Activated naive CD4-positive, alpha-beta T cell treated with Interleukin-2 at 50 U/mL for 16 hours (primary cell): Measurements from ENCODE around the gene PLEKHA1.

Experiments
- DNase-seq: peaks from one replicate; pipeline ENCODE4 v3.0.0-alpha.2; 2020

The PLEKHA1 gene

DNA sequence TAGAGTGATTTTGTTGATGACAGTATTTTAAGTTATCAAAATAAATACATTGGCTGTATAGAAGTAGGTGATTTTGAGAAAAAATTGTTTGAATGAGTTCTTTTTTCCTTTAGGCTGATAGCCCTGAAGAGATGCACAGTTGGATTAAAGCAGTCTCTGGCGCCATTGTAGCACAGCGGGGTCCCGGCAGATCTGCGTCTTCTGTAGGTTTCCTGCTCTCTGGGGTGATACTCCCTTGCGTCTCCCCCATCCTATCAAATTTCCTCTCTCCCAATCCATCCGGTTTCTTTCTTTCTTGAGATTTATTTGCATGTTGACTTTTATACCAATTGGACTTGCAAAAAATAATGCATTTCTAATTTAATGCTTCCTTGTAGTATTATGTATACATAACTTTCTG, 52.3 kb downstream of the PLEKHA1 start:
- no peak for DNase-seq

DNA sequence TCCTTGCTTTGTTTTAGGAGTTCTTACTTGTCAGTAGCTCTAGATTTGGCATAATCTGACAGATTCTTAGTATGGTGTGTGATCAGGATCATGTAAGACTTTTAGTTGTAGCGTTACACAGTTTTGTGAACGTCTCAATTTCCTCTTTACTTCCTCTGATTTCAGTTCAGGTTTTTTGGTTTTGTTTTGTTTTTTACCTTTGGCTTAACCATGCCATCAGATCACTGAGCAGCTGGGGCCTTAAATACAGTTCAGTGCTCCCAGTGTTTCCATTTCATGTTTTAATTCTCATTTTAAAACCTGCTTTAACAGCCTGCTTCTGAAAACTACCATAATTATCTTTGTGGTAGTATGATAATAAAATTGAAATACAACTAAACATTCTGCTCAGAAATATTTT, 52.8 kb downstream of the PLEKHA1 start:
- no peak for DNase-seq

DNA sequence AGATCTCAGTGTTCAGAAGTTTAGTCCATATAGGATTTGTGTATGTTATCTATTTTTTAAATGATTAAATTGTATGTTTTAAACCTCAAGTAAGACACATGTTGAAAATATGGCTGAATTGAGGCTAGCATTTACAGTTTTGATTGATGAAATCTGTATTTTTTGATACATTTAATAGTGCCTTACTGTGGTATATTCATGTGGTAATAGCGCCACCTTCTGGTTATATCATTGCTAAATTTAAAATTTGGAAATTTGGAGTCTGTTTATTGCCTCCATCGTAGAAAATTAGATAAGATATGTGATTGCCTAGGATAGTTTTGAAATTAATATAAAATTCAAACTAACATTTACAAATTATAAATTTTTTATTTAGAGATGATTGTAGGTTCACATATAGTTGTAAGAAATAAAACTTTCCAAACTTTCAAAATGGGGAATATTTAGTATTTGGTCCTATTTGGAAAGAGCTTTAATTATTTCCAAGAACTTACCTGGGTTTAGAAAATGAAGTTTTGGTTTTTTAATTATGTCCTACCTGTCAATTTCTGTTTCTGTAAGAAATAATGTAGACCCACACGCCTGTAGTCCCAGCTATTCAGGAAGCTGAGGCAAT, 60.8 kb downstream of the PLEKHA1 start:
- no peak for DNase-seq

DNA sequence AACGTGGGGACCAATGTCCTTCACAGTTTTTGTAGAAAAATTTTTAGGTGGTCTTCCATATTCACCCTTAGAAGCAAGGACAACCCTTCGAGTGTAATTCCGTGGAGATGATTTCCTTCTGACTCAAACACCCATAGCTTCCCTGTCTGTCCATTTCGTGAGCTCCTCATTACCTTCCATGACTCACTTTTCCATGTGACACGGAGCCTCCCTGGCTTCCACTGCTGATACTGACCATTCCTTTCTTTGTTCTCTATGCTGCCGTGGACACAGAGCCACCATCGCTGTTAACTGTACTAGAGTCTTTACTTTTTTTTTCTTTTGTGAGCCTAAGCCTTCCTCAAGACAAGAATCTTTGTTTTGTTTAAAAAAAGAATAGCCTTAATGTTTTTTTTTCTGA, 67.5 kb downstream of the PLEKHA1 start:
- no peak for DNase-seq

DNA sequence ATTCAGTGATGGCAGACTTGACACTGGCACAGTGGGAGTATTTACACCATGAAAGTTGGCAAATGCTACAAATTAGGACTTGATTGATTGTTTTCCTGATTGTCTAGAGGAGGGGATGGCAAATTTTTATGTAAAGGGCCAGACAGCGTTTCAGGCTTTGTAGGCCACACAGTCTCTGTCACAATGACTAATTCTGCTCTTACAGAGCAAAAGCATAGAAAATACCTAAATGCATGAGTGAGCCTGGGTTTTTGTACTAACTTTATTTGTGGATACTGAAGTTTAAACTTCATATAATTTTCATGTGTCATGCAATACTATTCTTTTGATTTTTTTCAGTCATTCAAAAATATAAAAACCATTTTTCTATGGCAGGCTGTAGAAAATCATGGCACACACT, 71.0 kb downstream of the PLEKHA1 start:
- DNase-seq = no peak

DNA sequence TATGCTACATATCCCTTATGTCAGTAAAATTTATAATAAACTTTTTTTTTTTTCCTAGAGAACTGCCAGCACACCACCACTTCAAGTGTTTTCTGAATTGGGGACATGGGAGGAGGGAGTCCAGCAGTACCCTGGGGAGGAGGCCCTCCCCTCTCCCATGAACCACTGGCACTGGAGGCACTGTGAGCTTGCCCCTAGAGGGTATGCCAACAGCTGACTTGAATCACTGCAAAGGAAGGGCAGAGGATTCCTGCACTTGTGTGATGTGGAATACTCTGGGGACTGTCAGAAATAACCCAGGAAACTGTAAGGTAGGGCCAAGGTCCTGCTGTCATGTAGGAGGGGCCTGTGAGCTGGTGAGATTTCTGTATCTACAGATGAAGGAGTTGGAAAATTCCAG, 71.4 kb downstream of the PLEKHA1 start:
- no peak for DNase-seq

DNA sequence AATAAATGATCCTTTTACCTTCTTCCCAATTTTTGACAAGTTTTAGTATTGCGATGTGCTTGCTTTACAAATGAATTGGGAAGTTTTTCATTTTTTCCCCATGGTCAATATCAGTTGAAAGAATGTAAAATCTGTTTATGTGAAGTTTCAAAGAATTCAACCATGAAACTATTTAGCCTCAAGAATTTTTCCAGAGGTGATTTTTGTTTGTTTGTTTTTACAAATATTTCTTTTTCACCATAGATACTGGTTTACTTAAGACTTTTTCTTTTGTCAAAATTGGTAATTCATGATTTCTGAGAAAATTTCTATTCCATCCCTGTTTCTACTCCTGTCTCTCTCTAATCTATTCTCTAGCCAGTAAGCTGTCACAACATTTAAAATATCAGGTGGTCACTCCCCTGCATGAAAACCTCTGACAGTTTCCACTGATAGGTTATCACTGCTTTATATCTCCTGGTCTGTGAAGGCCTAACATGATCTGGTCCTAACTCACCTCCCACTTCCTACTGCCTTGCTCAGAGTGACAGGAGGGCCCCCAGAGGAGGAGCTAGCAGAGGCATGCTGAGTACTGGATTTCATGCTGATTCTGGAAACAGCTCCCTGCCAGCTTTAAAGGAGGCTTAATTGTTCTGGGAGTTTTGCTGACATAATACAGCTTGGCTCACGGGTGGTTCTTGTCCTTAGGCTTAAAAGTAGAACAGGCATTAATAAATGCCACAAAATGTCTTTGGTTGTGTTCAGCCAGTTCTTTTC, 72.3 kb downstream of the PLEKHA1 start:
- no peak for DNase-seq

DNA sequence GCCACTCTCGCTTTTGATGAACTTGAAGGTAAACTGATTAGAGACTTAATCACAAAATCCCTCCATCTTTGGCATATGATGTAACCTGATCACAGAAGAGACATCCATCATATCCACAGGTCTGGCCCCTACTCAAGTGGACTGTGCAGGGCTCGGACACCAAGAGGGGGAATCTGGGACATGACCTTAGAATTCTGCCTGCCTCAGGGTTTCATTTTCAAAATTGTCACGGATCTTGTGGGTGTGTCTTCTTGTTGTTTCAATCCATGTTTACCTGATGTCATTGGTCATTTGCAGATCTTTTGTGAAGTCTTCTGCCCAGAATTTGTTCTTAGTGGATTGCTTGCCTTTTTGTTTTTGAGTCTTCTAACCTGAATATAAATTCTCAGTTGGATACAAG, 74.1 kb downstream of the PLEKHA1 start:
- no peak for DNase-seq

DNA sequence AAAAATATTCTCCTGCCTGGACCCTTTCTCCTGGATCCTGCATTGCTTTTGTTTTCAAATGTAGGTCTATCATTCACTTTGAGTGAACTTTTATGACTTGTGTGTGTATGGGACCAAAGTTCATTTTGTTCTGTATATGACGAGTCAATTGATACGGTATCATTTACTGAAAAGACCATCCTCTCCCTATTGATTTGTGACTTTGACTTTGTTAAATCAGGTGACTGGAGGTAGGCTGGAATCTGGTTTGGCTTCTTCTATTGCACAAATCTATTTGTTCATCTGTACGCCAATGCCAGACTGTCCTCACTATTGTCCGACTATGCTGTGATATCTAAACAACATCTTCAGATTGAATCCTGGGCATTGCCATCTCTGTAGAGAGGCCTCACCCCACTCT, 74.6 kb downstream of the PLEKHA1 start:
- DNase-seq = no peak

DNA sequence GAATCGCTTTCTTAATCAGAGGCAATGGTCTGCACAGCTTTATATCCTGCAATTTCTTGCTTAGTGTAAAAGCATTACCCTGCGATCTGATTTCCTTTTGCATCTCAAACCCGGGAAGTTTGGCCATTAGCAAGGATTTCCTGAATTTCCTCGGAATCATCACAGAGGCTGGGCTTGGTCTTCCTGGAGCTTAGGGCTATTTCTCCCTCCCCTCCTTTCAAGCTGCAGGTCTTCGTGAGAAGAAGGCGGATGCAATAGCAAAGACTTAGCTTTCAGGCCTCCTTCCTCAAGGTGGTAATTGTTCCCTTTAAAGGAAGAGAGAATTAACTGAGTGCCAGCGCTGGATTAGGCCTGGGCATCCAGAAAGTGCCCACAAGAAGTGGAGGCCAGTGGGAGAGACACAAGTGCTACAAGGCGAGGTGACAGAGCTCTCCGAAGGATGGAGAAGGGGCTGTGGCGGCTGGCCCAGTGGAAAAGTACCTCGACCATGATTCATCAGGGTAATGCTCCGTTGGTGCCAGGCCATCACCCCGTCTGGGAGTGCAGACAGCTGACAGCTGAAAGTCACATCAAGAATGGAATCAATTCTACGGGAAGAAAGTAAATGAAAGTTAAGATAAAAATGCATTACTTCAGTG, 76.0 kb downstream of the PLEKHA1 start:
- no peak for DNase-seq

DNA sequence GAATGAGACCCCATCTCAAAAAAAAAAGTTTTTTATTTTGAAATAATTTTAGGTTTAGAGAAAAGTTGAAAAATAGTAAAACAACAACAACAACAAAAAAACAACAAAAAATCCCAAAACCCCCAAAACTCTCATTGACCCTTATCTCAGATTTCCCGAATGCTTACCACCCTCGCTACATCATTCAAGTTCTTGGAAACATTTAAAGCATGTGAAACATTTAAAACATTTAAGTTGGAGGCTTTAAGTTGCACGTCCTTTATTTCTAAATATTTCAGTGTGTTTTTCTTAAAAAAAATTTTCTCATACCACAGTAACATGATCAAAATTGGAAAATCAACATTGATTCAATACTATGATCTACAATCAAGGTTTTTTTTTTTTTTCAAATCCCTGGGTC, 79.6 kb downstream of the PLEKHA1 start:
- no peak for DNase-seq

DNA sequence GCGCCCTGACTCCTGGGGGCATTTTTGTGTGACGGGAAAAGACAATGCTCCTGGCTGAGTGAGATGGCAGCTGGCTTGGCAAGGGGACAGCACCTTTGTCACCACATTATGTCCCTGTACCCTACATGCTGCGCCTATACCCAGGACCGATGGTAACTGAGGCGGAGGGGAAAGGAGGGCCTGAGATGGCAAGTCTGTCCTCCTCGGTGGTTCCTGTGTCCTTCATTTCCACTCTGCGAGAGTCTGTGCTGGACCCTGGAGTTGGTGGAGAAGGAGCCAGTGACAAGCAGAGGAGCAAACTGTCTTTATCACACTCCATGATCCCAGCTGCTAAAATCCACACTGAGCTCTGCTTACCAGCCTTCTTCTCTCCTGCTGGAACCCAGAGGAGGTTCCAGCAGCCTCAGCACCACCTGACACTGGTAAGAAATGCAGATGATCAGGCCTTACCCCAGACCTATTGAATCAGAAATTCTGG, 80.1 kb downstream of the PLEKHA1 start, which contains the start of gene ARMS2:
Gene ARMS2 (plus strand): TSS at position 51 of the 478 bp plus-strand sequence. CDS start 75 bp downstream, at position 126.
- DNase-seq = no peak

DNA sequence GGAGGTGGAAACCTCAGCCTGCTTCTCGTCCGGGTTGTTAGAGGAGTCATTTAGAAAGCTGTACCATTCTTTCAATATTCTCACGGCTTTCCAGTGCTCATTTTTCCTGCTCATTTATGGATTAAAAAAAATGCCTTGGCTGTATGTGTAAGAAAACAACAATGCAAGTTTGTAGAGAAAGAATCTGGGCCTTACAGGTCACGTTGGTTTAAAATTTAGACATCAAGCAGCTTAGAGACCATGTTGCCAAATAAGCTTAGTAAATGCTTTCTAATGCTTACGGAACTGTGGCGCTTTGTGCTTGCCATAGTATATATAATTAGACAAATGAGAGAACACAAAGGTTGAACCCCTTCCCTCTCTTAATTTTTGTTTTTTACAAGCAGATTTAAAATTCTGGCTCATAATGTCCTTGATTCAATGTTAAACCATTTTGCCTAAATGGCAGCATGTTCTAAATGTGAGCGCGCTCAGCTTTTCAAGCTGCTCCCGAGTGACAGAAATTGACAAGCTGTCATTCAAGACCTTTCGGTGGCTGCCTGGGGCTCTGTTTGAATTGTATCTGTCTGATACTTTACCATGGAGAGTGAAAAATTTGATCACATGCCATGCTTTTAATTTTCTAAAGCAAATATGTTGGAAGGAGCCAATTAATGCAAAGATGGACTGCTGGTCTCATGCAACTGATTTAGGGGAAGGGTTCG, 81.0 kb downstream of the PLEKHA1 start:
- DNase-seq = no peak

DNA sequence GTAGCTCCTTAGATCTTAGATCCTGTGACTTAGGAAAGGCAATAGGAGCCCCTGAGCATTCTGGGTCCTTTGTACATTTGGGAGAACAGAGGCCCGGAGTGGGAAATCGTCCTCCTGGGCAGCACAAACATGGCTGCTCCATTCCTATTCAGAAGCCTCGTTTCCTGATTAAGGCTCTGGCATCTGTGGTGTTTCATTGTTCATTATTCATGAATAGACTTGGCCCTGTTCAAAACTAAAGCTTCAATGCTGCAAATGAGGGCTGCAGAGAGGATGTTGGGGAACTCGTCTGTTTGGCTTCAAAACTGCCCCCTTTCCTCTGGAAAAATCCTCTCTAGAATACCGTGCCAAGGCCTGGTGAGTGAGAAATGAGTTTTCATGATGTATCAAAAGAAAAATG, 83.4 kb downstream of the PLEKHA1 start:
- DNase-seq = no peak

DNA sequence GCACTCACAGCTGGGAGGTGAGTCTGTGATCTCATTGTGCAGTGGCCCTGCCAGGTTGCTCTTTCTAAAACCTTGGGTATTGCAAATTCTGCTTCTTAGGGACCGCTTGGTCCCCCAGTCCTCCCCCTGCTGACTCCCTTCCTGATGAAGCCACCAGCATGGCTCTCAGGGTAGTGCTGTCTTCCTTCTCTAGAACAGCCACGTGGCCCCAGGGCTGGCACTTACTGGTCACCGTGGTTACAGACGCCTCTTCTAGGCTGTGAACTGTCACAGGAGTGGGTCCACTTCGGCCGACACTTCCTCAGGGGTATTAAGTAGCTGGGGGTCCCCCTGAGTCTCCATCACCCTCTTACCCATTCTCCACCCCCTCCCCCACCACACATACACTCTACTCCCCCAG, 84.2 kb downstream of the PLEKHA1 start:
- no peak for DNase-seq

DNA sequence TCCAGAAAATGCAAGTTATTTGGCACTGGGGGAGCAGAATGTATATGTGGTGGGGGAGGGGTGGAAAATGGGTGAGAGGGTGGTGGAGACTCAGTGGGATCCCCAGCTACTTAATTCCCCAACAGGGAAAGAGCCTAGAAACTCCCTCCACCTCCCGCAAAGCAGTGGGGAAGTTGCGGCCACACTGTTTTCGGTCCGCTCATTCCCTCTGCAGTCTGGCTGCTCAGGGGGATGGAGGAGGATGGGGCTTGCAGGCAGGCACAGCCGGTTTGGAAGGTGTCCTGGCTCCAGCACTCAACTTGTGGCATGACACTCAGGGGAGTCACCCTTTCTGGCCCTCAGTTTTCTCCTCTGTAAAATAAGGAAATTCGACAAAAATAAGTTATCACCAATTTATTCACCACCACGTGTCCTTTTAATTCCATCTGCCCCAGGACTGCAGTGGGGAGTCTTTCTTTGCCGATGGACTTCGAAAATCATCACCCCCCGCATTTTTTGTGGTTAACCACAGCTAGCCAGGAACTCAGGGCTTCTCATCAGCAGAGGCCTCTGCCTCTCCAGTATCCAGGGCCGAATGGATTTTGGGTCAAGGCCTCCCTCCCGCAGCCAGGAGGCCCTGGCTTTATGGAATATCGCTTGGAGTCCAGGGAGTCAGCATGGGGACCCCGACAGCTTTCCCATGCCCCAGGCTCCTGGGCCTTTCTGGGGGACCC, 85.2 kb downstream of the PLEKHA1 start:
- no peak for DNase-seq

DNA sequence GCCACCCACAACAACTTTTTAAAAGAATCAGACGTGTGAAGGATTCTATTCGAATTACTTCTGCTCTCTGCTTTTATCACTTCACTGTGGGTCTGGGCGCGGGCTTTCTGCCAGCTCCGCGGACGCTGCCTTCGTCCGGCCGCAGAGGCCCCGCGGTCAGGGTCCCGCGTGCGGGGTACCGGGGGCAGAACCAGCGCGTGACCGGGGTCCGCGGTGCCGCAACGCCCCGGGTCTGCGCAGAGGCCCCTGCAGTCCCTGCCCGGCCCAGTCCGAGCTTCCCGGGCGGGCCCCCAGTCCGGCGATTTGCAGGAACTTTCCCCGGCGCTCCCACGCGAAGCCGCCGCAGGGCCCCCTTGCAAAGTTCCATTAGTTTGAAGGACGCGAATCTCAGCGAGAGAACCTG, 86.4 kb downstream of the PLEKHA1 start:
- no peak for DNase-seq

DNA sequence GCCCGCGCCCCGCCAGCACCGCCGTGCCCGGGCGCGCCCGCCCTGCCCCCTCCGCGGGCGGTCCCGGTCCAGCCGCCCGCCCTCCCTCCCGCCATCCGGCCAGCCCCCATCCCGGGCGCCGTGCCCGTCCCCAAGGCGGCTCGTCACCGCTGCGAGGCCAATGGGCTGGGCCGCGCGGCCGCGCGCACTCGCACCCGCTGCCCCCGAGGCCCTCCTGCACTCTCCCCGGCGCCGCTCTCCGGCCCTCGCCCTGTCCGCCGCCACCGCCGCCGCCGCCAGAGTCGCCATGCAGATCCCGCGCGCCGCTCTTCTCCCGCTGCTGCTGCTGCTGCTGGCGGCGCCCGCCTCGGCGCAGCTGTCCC, 86.8 kb downstream of the PLEKHA1 start, which contains the start of gene HTRA1:
Gene HTRA1 (plus strand): TSS at position 187 of the 362 bp plus-strand sequence. CDS start 100 bp downstream, at position 287.
- DNase-seq = no peak

DNA sequence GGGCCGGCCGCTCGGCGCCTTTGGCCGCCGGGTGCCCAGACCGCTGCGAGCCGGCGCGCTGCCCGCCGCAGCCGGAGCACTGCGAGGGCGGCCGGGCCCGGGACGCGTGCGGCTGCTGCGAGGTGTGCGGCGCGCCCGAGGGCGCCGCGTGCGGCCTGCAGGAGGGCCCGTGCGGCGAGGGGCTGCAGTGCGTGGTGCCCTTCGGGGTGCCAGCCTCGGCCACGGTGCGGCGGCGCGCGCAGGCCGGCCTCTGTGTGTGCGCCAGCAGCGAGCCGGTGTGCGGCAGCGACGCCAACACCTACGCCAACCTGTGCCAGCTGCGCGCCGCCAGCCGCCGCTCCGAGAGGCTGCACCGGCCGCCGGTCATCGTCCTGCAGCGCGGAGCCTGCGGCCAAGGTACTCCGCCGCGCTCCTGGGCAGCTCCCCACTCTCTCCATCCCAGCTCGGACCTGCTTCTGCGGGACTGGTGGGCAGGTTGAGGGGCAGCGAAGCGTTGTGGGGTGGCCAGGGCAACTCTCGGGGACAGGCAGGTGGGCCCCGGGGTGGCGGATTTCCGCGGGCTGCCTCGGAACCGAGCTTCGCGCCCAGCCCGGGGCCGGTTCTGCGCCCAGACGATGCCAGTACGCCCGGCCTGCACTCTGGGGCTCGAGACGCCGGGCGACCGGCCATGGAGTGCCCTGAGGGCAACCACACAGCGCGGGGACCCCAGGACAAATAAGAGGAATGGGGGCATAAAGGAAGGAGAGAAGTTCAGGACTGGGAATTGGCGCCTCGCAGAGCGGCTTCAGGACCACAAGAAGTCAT, 87.4 kb downstream of the PLEKHA1 start:
- no peak for DNase-seq

DNA sequence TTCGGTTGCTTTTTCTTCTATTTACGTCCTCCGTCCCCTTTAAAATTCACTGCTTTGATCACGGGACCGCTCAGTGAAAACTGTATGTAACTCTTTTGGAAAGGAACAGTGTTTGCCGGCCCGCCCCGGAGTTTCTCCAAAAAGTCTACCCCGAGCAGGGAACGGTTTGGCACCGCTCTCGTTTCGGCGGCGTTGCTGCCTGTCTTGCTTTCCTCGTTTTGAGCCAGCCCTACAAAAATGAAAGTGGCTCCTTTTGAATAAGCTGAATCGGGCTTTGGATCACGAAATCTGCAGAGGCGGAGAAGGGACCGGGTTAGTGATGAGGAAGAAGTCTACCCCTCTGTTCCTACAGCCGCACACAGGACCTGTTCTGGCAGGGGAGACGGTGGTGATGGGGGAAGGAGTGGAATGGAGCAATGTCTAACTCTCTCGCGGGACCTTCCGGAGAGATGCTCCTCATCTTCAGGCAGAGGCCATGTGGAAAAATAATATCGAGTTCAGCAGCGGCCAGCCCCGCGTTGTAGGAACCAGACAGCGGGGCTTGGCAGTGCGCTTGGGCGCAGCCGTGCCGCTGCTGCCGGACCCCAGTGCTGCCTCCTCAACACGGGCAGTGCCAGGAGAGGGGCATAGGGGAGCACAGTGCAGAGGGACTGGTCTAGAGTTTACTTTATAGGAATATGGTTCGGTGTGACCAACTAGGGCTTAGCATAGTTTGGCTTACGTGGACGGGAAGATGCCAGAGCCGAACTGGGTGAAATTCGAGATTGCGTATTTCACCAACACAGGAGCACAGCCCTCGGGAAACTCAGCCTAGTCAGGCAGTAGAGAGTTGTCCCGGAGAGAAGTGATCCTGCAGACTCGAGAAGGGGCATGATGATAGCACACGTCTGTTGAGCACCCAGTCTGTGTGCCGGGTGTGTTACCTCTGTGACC, 88.3 kb downstream of the PLEKHA1 start:
- DNase-seq = peak; percentile 9
